EH (cell line): ENCODE results near the gene EDN2.

ENCODE experiments used
- DNase-seq: peaks from one replicate; pipeline ENCODE4 v3.0.0-alpha.2; 2015; ENCODE audit warnings: low read depth

The EDN2 gene

DNA sequence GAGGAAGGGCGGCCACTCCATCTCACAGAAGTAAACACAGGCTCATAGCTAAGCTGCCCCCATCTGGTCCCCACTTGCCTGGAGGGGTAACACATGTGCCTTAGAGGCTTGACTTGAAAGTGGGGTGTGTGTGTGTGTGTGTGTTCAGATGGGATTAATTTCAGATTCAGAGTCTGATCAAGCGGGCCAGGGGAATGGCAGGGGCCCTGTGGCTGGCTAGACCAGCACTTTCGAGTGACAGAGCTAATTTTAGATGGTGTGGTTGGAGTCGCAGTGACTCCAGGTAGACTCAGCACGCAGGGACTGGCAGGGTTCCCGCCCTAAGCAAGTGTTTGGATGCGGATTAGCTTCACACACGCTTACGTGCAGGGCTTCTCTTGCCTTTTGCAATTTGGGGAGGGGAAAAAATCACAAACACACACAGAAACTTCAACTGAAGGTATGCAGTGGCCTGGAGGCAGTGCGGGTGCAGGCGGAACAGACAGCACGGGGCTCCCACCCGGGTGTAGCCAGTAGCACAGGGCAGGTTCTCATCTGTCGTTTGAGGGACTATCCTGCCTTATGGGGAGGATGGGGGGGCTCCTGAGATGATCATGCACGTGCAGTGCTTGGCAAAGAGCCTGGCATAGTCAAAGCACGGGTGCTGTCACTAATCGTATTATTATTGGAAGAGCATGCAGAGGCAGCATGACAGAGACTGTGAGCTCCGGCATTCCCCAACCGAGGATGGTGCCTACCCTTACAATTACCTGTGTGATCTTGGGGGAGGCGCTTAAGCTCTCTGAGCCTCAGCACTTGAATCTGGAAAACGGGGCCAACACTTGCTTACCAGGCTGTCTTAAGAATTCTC lies 1.3 kb downstream of the EDN2 start:
- no peak for DNase-seq

DNA sequence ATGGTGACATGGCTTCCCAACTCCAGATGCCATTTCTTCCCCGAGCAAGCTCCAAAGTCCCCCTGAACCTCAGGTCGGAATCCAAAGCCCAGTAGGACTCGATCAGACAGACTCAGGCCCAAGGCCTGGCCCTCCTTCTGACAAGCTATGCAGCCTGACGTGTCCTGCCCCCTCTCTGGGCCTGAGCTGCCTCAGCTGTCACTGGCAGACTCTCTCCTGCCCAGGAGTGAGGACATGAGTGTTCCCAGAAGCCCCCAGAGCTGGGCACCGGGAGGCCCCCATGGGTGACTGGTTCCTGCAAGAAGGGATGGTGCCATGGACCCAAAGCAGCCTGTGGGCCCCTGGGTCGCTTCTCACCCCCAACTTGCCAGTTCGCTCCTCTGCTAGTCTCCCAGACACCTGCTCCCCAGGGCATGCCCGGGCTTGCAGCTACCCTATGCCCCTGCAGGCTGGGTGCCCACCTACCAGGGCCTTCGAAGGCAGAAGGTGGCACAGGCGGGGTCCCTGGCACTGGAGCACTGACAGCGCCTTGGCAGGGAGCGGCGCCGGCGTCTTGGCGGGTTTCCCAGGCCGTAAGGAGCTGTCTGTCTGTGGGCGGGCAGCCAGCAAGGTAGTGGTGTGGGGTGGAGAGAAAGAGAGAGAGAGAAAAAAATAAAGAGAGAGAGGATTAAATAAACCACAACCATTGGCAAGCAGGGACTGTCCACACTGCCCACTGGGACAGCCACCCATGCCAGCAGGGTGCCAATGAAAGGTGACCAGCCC lies 2.3 kb downstream of the EDN2 start:
- DNase-seq, result no peak

DNA sequence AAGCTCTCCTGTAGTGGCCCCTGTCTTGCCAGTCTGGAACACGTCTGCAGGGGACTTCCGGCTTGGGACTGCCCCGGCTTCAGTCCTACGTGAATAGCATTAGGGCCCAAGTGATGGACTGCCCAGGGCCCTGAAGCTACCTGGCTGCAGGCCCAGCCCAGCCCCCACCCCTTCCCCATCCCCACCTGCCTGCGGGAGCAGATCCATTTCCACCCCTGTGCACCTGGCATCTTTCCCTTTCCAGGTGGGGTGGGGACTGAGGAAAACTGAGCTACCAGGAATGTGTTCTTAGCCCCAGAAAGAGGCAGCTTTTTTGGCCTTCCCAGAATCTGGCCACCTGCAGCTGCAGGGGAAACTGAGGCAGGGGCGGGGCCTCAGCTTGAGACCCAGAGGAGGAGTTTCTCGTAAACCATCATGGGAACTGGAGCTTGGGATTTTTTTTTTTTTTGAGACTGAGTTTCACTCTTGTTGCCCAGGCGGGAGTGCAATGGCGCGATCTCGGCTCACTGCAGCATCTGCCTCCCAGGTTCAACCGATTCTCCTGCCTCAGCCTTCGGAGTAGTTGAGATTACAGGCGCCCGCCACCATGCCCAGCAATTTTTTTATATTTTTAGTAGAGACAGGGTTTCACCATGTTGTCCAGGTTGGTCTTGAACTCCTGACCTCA lies 3.2 kb downstream of the EDN2 start:
- DNase-seq, result no peak

DNA sequence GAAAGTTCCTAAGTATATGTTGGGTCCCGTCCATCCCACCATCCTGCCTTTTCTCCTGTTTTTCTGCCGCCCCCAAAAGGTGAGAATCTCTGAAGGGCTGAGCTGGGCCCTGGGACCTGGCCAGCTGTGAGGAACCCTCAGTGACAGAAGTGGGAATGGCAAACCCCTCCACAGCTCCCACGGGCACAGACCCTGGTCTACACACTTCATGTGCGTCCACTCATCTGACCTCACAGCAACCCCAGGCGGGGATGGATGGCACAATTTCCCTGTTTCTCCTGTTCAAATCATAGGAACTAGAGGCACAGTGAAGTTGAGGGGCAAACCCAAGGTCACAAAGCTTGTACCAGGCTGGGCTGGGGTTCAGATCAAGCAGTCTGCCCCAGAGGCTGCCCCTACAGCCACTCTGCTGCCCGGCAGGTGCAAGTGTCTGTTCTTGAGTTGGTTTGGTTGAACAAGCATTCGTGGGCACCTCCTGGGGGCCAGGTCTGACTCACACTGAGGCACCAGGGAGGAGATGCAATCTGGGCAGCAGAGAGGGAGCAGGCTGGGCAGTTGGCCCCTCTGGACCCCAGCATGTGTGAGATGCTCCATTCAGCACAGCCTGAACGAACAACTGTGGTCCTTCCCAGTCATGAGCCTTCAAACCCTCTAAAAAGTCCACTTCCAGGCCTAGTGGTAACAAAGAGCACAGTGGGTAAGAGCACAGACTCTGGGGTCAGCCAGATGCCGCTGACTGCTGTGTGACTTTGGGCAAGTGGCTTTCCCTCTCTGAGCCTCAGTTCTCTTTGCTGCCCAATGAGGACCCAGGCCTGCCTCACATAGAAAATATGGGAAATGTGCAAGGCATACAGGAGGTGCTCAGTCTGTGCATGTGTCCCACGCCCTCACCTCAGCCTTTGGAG lies 4.0 kb downstream of the EDN2 start:
- DNase-seq, result no peak

DNA sequence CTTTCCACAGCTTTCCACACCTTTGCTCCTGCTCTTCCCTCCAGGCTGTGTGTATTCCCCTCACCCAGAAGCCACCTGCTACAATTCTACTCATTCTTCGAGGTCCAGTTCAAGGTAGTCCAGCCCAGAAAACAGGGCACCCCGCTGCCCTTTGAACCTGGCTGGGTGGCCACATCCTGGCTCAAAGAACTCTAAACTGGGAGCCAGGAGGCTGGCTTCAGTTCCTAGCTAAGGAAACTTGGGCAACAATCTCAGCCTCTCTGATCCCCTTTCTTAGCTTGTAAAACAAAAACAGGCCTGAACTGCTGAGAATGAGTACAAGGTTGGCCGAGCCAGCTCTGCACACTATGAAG lies 4.7 kb downstream of the EDN2 start:
- no peak for DNase-seq

DNA sequence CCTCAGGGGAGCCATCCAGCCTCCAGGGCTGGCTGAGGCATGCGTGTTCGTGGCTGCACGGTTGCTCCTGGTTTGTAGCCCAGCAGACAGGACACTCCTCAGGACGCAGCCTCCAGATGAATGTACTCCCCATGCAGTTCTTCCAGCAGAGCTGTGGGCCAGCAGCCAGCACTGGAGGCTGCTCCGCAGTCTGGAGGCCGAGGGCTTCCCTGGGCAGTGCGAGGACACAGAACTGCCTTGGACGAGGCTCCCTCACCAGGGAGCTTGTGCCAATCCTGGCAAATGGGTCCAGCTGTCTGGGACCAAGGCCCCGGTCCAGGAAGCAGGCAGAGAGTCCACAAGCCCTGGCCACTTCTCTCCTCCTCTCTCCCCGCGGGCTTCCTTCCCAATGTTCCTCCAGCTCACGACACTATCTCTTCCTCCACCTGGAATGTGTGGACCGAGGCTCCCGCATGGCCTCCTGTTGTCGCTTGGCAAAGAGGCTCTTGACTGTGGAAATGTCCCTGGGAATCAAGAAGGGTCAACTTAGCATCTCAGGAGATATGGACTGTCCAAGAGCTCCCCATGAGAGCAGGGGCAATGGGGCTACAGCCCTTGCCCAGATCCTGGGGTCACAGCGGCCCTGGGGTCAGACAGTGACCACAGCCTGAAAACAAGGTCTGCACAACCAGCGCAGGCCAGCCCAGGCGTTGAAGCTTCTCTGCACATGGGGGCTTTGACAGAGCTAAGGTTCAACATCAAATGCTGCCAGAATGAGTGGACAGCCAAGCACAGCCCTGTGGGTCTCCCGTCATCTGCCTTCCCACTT lies 5.3 kb downstream of the EDN2 start:
- DNase-seq, result peak; percentile 56

DNA sequence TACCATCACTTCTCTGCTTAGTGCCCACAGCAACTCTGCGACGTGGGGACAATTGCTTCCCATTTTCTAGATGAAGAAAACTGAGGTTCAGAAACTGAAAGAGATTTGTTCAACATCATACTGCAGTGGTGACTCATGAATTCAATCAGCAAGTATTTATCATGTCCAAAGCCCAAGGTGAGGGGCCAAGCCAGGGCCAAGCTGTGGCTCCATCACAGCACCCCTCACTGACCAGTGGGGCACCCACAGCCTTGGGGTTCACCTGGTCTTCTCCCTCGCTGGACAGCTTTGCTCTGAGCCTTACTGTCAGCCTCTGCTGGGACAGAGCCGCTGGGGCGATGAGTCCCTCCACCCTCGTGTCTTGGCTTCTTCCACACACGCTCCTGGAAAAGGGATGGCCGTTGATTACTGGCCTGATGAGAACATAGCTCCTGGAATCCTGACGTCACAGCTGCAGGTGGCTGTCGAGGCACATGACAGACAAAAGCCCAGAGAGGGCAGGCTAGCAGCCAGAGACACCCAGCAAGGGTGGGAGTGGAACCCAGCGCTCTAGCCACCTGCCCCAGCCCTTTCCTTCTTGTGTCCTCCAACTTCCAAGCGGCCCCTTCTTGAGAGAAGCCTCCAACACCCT lies 6.2 kb downstream of the EDN2 start:
- DNase-seq, result no peak

DNA sequence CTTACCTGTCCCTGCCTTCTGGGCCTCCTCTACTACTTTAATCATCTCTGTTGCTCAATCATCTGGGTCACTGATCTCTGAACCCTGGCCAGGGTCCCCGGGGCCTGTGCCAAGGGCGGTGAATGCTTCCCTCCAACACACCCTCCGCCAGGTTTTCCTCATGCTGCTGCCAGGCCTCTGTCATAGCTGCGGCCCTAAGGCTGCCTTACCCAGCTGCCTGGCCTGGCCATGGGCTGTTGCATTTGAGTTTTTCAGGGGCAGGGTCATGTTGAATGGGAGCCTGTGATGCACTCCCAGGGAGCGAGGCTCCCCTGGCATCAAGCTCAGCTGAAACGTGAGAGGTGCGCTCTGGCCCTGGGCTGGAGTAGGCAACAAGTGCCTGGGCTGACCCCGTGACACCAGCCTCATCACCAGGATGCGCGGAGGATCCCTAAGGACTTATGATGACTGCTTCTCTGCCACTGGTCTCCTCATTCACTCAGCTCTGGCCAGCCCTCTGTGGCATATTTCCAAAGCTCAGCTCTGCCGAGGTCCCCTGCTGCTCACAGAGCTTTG lies 7.6 kb downstream of the EDN2 start:
- peak; percentile 33 for DNase-seq

DNA sequence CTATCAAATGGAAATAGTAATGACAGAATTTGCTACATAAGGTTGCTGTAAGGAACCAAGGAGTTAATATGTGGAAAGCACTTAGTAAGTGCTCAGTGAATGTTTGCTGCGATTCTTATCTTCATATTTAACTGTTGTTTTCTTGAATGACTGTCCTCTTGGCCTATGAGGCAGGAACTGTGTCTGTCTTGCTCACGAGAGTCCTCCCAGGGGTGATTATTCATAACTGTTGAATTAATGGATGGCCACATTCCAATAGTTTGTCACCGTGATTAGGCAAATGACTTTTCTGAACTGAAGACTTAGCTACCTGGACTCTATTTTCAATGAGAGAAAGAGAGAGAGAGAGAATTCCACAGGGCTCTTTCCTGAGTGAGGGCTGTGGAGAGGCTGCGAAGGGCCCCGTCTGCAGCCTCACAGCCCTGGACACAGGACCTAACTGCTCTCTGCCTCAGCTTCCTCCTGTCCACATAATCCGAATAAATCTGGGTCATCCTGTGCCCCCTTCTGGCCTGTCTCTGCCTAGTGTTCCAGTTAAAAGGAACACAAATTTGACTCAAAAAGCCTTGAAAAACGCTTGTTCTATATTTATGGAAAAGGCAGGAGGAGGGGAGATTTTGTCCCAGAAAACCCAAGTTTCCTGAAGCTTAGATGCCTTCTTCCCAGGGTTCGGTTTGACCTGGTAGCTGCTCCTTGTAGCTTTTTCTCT lies 8.5 kb downstream of the EDN2 start:
- peak; percentile 74 for DNase-seq

DNA sequence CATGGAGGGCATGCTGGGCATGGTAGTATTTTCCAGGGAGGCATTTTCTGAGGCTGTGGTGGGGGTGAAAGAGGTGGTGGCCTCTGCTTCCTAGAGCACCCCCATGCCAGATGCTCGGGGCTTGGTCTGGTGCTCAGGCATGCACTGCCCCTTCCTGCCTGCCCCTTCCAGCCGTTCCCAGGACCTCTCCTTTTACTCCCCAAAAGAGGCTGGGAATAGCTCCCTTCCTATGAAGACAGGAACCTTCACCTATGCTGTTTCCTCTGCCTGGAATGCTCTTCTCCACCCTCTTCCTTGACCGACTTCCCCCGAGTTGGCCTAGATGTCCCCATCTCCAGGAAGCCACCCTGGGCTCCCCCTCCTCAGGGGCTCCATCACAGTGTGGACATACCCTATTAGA lies 9.1 kb downstream of the EDN2 start:
- no peak for DNase-seq

DNA sequence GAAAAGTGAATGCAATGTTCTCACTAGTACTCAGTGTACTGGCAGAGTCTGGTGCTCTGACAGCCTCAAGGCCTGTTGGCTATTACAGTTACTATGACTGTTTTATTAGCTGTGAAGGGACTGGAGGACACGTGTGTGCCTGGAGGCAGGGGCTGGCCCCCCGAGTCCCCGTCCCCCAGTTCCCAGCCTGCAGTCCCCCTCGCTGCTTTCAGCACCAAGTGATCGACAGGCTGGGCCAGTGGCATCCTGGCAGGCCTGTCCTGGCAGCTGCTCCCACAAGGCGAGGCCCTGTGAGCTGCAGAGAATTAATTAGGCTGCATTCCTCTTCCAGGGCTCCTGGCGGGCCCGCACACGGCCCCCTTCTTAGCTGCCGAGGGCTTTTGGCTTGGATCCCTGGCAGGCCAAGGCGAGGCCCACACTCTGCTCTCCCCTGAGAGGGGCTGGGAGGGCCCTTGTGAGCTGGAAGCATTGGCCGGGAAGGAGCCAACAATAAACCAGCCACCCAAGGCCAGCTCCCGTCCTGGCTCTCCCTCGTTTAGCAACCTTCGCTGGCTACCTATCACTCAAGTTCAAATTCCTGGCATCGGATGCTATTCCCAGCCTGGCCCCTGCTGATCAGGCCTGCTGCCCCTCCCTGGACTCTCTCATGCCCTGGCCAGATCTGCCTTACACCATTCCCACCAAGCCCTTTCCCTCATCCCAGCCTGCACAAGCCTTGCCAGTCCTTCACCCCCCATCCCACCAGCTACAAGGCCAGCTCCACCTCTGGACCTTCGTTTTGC lies 9.8 kb downstream of the EDN2 start:
- DNase-seq, result peak; percentile 59

DNA sequence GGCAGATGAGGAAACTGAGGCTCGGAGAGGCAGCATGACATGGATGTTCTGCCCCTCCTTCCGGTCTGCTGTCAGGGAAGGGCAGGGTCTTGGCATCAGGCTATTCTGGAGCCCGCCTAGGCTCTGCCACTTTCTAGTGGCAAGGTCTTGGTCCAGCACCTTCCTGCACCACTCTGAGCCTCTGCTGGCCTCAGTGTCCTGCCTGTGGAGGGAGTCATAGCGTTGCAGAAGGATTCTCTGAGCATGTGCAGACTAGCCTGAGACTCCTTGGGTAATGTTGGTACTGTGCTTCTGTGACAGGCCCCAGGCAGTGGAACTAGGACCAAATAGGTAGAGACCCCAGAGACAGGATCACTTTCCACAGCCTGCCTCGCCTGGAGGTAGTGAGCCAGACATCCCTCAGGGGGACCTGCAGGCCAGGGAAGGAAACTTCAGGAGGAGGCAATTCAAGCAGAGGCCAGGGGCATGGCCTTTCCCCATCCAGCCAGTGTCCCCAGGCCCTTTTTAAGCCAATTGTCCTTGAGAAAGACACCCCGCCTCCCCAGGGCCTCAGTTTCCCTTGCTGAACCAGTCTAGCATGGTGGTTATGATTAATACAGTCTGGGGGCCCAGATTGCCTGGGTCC lies 10.6 kb downstream of the EDN2 start:
- no peak for DNase-seq

DNA sequence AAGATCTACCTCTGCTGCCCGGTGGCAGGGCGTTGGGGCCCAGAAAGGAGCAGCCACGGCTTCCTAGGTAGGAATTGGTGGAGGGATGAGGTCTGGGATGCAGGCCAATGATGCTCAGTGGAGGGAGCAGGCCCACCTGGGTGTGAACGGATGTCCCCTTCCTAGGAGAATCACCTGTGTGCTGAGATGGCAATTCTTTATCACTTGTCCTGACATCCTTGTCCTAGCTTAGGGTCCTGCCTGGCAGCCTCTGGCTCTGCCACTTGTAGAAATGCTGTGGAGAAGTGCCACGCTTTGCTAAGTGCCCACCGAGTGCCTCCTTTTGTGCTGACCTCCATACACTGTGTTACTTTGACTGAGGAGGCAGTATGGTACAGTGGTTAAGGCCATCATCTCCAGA lies 12.8 kb downstream of the EDN2 start:
- DNase-seq, result no peak

DNA sequence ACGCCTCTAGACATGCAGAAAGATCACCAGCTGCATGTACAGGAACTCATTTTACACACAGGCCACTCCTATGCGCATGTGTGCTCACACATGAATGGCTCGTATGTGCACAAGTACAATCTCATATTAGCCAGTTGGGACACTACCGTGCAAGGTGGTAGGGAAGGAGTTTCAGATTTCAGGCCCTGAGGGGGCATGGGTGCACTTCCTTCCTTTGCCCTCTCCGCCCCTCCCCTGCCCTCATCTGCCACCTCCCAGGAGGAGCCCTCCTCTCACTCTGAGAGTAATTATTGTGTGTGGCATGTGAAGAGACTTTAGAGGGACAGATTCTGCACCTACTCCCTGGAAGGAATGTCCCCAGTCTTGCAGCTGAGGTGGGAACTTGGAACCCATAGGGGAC lies 14.8 kb downstream of the EDN2 start:
- DNase-seq, result no peak

DNA sequence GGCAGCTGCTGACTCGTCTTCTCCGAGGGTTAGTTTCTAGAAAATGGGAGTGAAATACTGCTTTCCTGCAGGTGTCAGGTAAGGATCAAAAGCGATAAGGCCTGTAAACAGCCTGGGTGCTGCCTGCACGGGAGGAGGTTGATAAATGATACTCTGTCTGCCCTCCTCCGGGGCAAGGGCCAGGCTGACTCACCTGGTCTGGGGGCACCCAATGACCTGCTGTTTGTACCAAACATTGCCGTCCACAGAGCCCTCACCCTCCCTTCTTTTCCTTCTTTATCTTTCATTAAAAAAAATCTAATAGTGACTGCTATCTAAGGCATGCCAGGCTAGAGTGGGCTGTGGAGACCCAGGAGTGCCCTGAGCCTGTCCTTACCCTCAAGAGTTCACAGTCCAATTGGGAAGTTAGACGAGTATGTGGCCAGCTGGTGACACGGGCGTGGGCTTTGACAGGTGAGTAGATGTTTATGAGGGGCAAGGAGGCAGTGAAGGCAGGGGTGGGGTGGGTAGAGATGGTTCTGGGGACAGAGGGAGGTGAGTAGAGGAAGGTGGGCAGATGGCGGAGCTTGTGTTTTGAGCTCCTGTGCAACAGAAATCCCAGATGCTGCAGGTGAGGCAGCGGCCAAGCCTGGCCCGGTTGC lies 16.2 kb downstream of the EDN2 start:
- DNase-seq, result no peak

DNA sequence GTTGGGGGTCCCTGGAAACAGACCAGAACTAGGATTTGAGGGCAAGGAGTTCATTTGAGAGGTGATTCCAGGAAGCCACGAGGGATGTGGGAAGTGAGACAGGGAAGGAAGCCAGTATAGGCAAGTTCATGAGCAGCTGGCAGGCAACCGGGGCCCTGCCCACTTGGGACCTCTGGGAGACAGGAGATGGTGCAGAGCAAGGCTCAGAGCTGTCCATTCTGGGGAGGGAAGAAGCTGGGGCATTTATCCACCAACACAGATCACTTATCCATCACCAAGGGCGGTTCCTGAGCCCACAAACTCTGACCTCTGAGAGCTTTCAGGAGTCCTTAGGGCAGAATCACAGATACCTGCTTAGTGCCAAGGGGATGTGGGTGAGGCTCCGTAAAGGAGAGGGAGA lies 16.8 kb downstream of the EDN2 start:
- no peak for DNase-seq

DNA sequence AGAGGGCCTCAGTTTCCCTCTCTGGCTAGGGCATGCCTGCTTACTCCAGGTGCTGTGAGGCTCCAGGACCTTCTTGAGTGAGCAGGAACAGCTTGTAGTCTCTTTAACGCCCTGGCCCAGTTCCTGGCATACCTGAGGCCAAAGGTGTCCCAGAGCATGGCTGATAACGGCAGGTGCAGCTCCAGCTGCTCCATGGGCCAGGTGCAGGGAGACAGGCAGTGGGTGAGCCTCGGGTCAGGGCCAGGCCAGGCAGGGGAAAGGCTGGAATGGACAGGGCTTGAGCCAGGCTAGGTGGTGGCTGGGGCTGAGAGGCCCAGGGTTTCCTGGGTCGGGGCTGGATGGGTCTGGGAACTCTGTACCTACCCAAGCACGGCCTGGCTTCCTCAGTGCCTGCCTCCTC lies 18.3 kb downstream of the EDN2 start:
- no peak for DNase-seq

DNA sequence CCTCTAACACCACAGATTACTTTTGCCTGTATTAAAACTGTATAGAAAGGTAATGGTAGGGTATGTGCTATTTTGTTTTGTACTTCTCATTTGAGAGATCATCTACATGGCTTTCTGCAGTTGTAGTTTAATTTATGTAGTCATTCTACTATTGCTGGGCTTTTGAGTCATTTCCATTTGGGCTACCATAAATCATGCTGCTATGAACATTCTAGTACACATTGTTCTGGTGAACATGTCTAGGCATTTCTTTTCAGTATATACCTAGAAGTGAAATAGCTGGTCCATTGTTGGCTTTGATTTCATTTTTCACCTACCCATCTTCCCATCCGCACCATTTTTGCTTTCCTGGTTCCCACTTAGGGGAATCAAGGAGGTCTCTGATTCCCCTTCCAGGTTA lies 18.7 kb downstream of the EDN2 start:
- no peak for DNase-seq
